HCT116 (cell line): Measurements from ENCODE around the gene ATG4B. TPM values are rescaled to one million over a fixed set of nuclear protein-coding genes. Genes with fewer than 3 reads are reported as not detected.

Experiments
- ATAC-seq: fragments of 200-7000 bp; cut with Tn5 transposase; 2 replicates; pipeline ENCODE4 v1.9.1; 2020; ENCODE audit warnings: mild to moderate bottlenecking, moderate library complexity
- BruUV-seq: library from RNA; stranded (reverse); fragments of 400-500 nt; replicated peaks from 2 replicates; lab custom pipeline; 2021; lab: Mats Ljungman, UMichigan
- CTCF ChIA-PET: fragments of 300-600 bp; sonication (Branson Sonifier 250); formaldehyde crosslinking; loops from one replicate; lab custom pipeline; 2021; ENCODE audit warnings: antibody characterized with exemption; lab: Charles Lee
- POLR2A ChIA-PET: fragments of 300-600, 350-600 bp; sonication (Branson Sonifier 250); formaldehyde crosslinking; loops from one replicate; lab custom pipeline; 2021; ENCODE audit warnings: antibody characterized with exemption; lab: Charles Lee
- RAD21 ChIA-PET, 2 experiments: fragments of 300-600 bp; sonication (Branson Sonifier 250); formaldehyde crosslinking; loops; one replicate each; lab custom pipeline; 2023; ENCODE audit warnings: low total read pairs in 2 of 2; ENCODE audit not compliant: uncharacterized antibody in 2 of 2, unreplicated experiment in 2 of 2, low non-redundant PET in 1 of 2; lab: Charles Lee
- DNase-seq: peaks from one replicate; pipeline ENCODE4 v3.0.0-alpha.2; 2010; ENCODE audit warnings: low read depth, low spot score
- H2AFZ ChIP-seq: fragments of 200-600 bp; shearing (Covaris generic), sonication (generic); 2 replicates; pipeline ENCODE4 v1.6.1; 2017; ENCODE audit warnings: low read depth, mixed run types, mixed read lengths, antibody characterized with exemption, low read length; ENCODE audit not compliant: poor library complexity, severe bottlenecking
- H3K27ac ChIP-seq: 2 replicates; pipeline ENCODE4 v1.5.1; 2012; ENCODE audit warnings: low read depth, low read length
- H3K27me3 ChIP-seq: fragments of 200-600 bp; sonication (generic); 2 replicates; pipeline ENCODE4 v1.6.1; 2016; ENCODE audit warnings: mixed run types, low read length, mixed read lengths; ENCODE audit not compliant: insufficient read depth
- H3K36me3 ChIP-seq, 2 experiments: fragments of 200-500 bp in 1 of 2; fragments of 200-600 bp in 1 of 2; sonication (Bioruptor generic) in 1 of 2; sonication (generic) in 1 of 2; 2 replicates each; pipeline versions ENCODE4 v1.5.1 to v1.6.1; 2014 to 2016; ENCODE audit warnings: low read length in 2 of 2, inconsistent platforms in 1 of 2, mixed read lengths in 1 of 2, mixed run types in 1 of 2; ENCODE audit not compliant: insufficient read depth in 2 of 2, control insufficient read depth in 1 of 2
- H3K4me1 ChIP-seq, 2 experiments: fragments of 200-600 bp in 1 of 2; sonication (generic) in 1 of 2; 2 replicates each; pipeline versions ENCODE4 v1.5.1 to v1.6.1; 2012 to 2017; ENCODE audit warnings: low read length in 2 of 2, inconsistent platforms in 1 of 2, mild to moderate bottlenecking in 1 of 2, mixed read lengths in 1 of 2, mixed run types in 1 of 2, moderate library complexity in 1 of 2; ENCODE audit not compliant: insufficient read depth in 2 of 2, control insufficient read depth in 1 of 2
- H3K4me2 ChIP-seq: fragments of 200-600 bp; sonication (generic); 2 replicates; pipeline ENCODE4 v1.6.1; 2017; ENCODE audit warnings: mixed run types, low read length, mixed read lengths
- H3K4me3 ChIP-seq, 2 experiments: fragments of 200-600 bp in 1 of 2; sonication (generic) in 1 of 2; replicated peaks in 1 of 2; 2 replicates each; pipeline ENCODE4 v1.5.1; 2011 to 2016; ENCODE audit warnings: low read length in 2 of 2, control low read depth in 1 of 2, low read depth in 1 of 2, mild to moderate bottlenecking in 1 of 2, mixed read lengths in 1 of 2, mixed run types in 1 of 2
- H3K79me2 ChIP-seq: fragments of 200-600 bp; sonication (generic); 2 replicates; pipeline ENCODE4 v1.6.1; 2017; ENCODE audit warnings: mild to moderate bottlenecking, mixed run types, low read length, moderate library complexity, mixed read lengths; ENCODE audit not compliant: insufficient read depth
- H3K9ac ChIP-seq: fragments of 200-600 bp; sonication (generic); 2 replicates; pipeline ENCODE4 v1.6.1; 2016; ENCODE audit warnings: low read length, mixed read lengths
- H3K9me2 ChIP-seq: fragments of 200-600 bp; sonication (generic), shearing (Covaris generic); 2 replicates; pipeline ENCODE4 v1.6.1; 2017; ENCODE audit warnings: mixed run types, mild to moderate bottlenecking, moderate library complexity; ENCODE audit not compliant: insufficient read depth
- H3K9me3 ChIP-seq, 2 experiments: fragments of 200-500 bp in 1 of 2; fragments of 200-600 bp in 1 of 2; sonication (Bioruptor generic) in 1 of 2; sonication (generic) in 1 of 2; 2 replicates each; pipeline ENCODE4 v1.6.1; 2014 to 2017; ENCODE audit warnings: low read length in 2 of 2, mixed read lengths in 2 of 2, inconsistent platforms in 1 of 2, low read depth in 1 of 2, mild to moderate bottlenecking in 1 of 2, mixed run types in 1 of 2, moderate library complexity in 1 of 2; ENCODE audit not compliant: control insufficient read depth in 1 of 2, insufficient read depth in 1 of 2
- H4K20me1 ChIP-seq: fragments of 200-600 bp; sonication (generic), shearing (Covaris generic); 2 replicates; pipeline ENCODE4 v1.6.1; 2017; ENCODE audit warnings: mixed run types, mild to moderate bottlenecking, moderate library complexity; ENCODE audit not compliant: insufficient read depth
- CBX3 ChIP-seq: IDR thresholded peaks from 2 replicates; pipeline ENCODE4 v1.6.1; 2012; ENCODE audit warnings: low read depth
- EGR1 ChIP-seq: IDR thresholded peaks from 2 replicates; pipeline ENCODE4 v1.6.1; 2012; ENCODE audit warnings: low read depth
- ELF1 ChIP-seq: IDR thresholded peaks from 2 replicates; pipeline ENCODE4 v1.6.1; 2012; ENCODE audit warnings: low read depth, borderline replicate concordance
- EZH2 ChIP-seq: fragments of 200-600 bp; sonication (generic); IDR thresholded peaks from 2 replicates; pipeline ENCODE4 v1.6.1; 2017; ENCODE audit warnings: antibody characterized with exemption, mixed run types
- EZH2phosphoT487 ChIP-seq: fragments of 200-600 bp; IDR thresholded peaks from 2 replicates; pipeline ENCODE4 v1.6.1; 2018; ENCODE audit warnings: antibody characterized with exemption, borderline replicate concordance
- FOSL1 ChIP-seq: IDR thresholded peaks from 2 replicates; pipeline ENCODE4 v1.6.1; 2012; ENCODE audit warnings: low read depth
- POLR2A ChIP-seq: IDR thresholded peaks from 2 replicates; pipeline ENCODE4 v1.7.0; 2011; ENCODE audit warnings: borderline replicate concordance; ENCODE audit not compliant: insufficient read depth, insufficient read length; ENCODE audit errors: extremely low read depth
- RAD21 ChIP-seq: IDR thresholded peaks from 2 replicates; pipeline ENCODE4 v1.6.1; 2012; ENCODE audit warnings: low read depth, mild to moderate bottlenecking
- SIN3A ChIP-seq: IDR thresholded peaks from 2 replicates; pipeline ENCODE4 v1.6.1; 2012; ENCODE audit warnings: low read depth
- SRF ChIP-seq: IDR thresholded peaks from 2 replicates; pipeline ENCODE4 v1.6.1; 2012; ENCODE audit warnings: low read depth
- YY1 ChIP-seq: IDR thresholded peaks from 2 replicates; pipeline ENCODE4 v1.6.1; 2011; ENCODE audit warnings: low read length, low read depth, moderate library complexity, mild to moderate bottlenecking; ENCODE audit not compliant: insufficient replicate concordance; ENCODE audit errors: extremely low read depth
- ZFX ChIP-seq: fragments of 450-650 bp; IDR thresholded peaks from 2 replicates; pipeline ENCODE4 v1.6.1; 2017
- intact Hi-C: fragments of 100-400 bp; cut with micrococcal nuclease; formaldehyde crosslinking; loops from 2 replicates; pipeline ENCODE4 v1.10.0; 2022
- total RNA-seq: library from RNA; stranded (reverse); gene quantifications from one replicate; pipeline ENCODE4 v1.2.1, GENCODE V29; 2021; ENCODE audit not compliant: unreplicated experiment
- TF ChIP-seq, protein P1 (sequence below): IDR thresholded peaks from 2 replicates; pipeline ENCODE4 v1.6.1; 2012
- TF ChIP-seq, protein P2 (sequence below), 3 experiments: fragments of 200-600 bp in 1 of 3; sonication (generic) in 1 of 3; IDR thresholded peaks in 2 of 3; conservative IDR thresholded peaks in 1 of 3; 2 replicates each; pipeline ENCODE4 v1.5.1; 2012 to 2017; ENCODE audit warnings: low read depth in 2 of 3, low read length in 2 of 3, antibody characterized with exemption in 1 of 3, borderline replicate concordance in 1 of 3, control low read depth in 1 of 3, mild to moderate bottlenecking in 1 of 3, mixed read lengths in 1 of 3, mixed run types in 1 of 3, moderate library complexity in 1 of 3; ENCODE audit not compliant: insufficient read depth in 1 of 3

Gene ATG4B
- total RNA-seq, 1 experiment from 2014 or later, result 87.4 TPM

- DNase-seq (no peak), ATAC-seq (no peak)
- Histone ChIP-seq H3K79me2 (no peaks in the 10 kb centered on the region; the same call in 1 of the 2 replicates), H3K9ac (no peak overlapping the region), H3K4me3 (no peak overlapping the region), H2AFZ (no peak overlapping the region), H3K27ac (no peak overlapping the region), H3K4me2 (no peak overlapping the region), H4K20me1 (no peaks in the 10 kb centered on the region), H3K4me1 (no peaks in the 10 kb centered on the region), H3K36me3 (peaks cover 2 to 7% of the 10 kb centered on the region in 2 experiments; a peak in 3 of 4 replicates), H3K27me3 (no peaks in the 10 kb centered on the region), H3K9me3 (peaks cover 1 to 9% of the 10 kb centered on the region in 2 experiments; a peak in 2 of 4 replicates), H3K9me2 (no peaks in the 10 kb centered on the region)
- ChIA-PET CTCF (no interaction called here), POLR2A (no interaction called here), RAD21 (no interaction called here)
- BruUV-seq, result no TSS peak
- intact Hi-C loops, result no loop called here
- no peak for TF ChIP-seq POLR2A
- TF ChIP-seq, protein P1, sequence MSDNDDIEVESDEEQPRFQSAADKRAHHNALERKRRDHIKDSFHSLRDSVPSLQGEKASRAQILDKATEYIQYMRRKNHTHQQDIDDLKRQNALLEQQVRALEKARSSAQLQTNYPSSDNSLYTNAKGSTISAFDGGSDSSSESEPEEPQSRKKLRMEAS, result no peak
- no peak for TF ChIP-seq ELF1
- no peak for TF ChIP-seq SRF
- TF ChIP-seq SIN3A, result no peak
- TF ChIP-seq EGR1, result no peak
- TF ChIP-seq, protein P2, sequence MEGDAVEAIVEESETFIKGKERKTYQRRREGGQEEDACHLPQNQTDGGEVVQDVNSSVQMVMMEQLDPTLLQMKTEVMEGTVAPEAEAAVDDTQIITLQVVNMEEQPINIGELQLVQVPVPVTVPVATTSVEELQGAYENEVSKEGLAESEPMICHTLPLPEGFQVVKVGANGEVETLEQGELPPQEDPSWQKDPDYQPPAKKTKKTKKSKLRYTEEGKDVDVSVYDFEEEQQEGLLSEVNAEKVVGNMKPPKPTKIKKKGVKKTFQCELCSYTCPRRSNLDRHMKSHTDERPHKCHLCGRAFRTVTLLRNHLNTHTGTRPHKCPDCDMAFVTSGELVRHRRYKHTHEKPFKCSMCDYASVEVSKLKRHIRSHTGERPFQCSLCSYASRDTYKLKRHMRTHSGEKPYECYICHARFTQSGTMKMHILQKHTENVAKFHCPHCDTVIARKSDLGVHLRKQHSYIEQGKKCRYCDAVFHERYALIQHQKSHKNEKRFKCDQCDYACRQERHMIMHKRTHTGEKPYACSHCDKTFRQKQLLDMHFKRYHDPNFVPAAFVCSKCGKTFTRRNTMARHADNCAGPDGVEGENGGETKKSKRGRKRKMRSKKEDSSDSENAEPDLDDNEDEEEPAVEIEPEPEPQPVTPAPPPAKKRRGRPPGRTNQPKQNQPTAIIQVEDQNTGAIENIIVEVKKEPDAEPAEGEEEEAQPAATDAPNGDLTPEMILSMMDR (IDR thresholded peaks at IDR 0.05 in 2 of 3, conservative IDR thresholded peaks at IDR 0.05 in 1 of 3; ENCODE audit: borderline replicate concordance in 1 of 3, insufficient read depth in 1 of 3, low read depth in 2 of 3, low read length in 2 of 3), result no peak
- no peak for TF ChIP-seq YY1
- no peak for TF ChIP-seq EZH2phosphoT487
- TF ChIP-seq FOSL1, result no peak
- no peak for TF ChIP-seq ZFX
- no peak for TF ChIP-seq CBX3
- no peak for TF ChIP-seq RAD21
- no peak for TF ChIP-seq EZH2
These were observed 45.2 kb upstream of the ATG4B start for GRCh38 chr2:241592126-241592845.
